Measurements from ENCODE around the gene C7orf57. TPM values are rescaled to one million over a fixed set of nuclear protein-coding genes. Genes with fewer than 3 reads are reported as not detected.
"Not testable (repeated sequence)": the region's sequence is repeated elsewhere in the genome, so short reads cannot be mapped to it uniquely, and the experiment has no call there.

The C7orf57 gene
- total and polyA plus RNA-seq, 2 donors (not counting 1 experiment from before 2014, with no cell fraction given) = not detected

- intact Hi-C loops (cut with micrococcal nuclease) = no loop called here
These were observed 35.9 kb upstream of the C7orf57 start for GRCh38 chr7:47999413-47999812.

GRCh38 chr7:48000164-48000563 lies 35.2 kb upstream of the C7orf57 start:
- H3K27me3 Mint-ChIP-seq = peaks cover 15% of the 10 kb centered on the region
- H3K27ac Mint-ChIP-seq; H3K79me2 ChIP-seq (ENCODE audit: control insufficient read depth, insufficient read depth, low read length); H4K20me1 ChIP-seq (ENCODE audit: control insufficient read depth, insufficient read depth, low read length, poor library complexity, severe bottlenecking); H2AFZ ChIP-seq (ENCODE audit: insufficient read depth, low read depth, low read length, poor library complexity, severe bottlenecking); DNase-seq; H3K9me3 Mint-ChIP-seq (ENCODE audit: insufficient read depth); H3K4me2 ChIP-seq (replicated peaks; ENCODE audit: low read depth, low read length, poor library complexity, severe bottlenecking); H3K9me3 ChIP-seq (ENCODE audit: control extremely low read depth in 1 of 3, control insufficient read depth in 2 of 3, insufficient read depth in 1 of 3, low read length in 2 of 3); H3K4me1 ChIP-seq (ENCODE audit: control insufficient read depth in 2 of 2, insufficient read depth in 2 of 2, low read length in 2 of 2); H3K36me3 ChIP-seq (replicated peaks in 1 of 2; ENCODE audit: control extremely low read depth in 1 of 2, control insufficient read depth in 1 of 2, extremely low read depth in 1 of 2, insufficient read depth in 2 of 2, low read length in 1 of 2); H3K27ac ChIP-seq (ENCODE audit: low read length in 2 of 2); H3K9ac ChIP-seq (ENCODE audit: low read length); H3K4me3 Mint-ChIP-seq; ATAC-seq (ENCODE audit: low read depth); H3K4me1 Mint-ChIP-seq; intact Hi-C loops (cut with micrococcal nuclease); H3K4me3 ChIP-seq (ENCODE audit: control extremely low read depth in 1 of 5, extremely low read depth in 1 of 5, insufficient read depth in 1 of 5, low read depth in 2 of 5, low read length in 4 of 5); H3K27me3 ChIP-seq (replicated peaks in 1 of 4; ENCODE audit: control extremely low read depth in 1 of 4, control insufficient read depth in 3 of 4, insufficient read depth in 4 of 4, low read length in 3 of 4): not testable (repeated sequence)
- POLR2A ChIA-PET = interaction anchor here (0.7 kb wide), 1 partner anchor 9 kb away, joined by 6 read pairs; no protein-coding TSS in a partner anchor
- CTCF ChIA-PET = interaction anchor here (1.6 kb wide), 2 partner anchors 9 to 109 kb away, joined by 5 to 7 read pairs; no protein-coding TSS in a partner anchor
- 98% methylated on average over 13 of the region's 13 CpGs for WGBS (ENCODE audit: insufficient coverage)

More at GRCh38 chr7:47999413-47999812, 35.9 kb upstream of the C7orf57 start:
- Histone ChIP-seq H3K4me1 (ENCODE audit: control insufficient read depth in 2 of 2, insufficient read depth in 2 of 2, low read length in 2 of 2) (no peaks in the 10 kb centered on the region), H2AFZ (ENCODE audit: insufficient read depth, low read depth, low read length, poor library complexity, severe bottlenecking) (no peak overlapping the region), H3K4me3 (ENCODE audit: control extremely low read depth in 1 of 5, extremely low read depth in 1 of 5, insufficient read depth in 1 of 5, low read depth in 2 of 5, low read length in 4 of 5) (no peak overlapping the region), H3K79me2 (ENCODE audit: control insufficient read depth, insufficient read depth, low read length) (no peaks in the 10 kb centered on the region), H4K20me1 (ENCODE audit: control insufficient read depth, insufficient read depth, low read length, poor library complexity, severe bottlenecking) (no peaks in the 10 kb centered on the region), H3K4me2 (replicated peaks; ENCODE audit: low read depth, low read length, poor library complexity, severe bottlenecking) (no peak overlapping the region), H3K27ac (ENCODE audit: low read length in 2 of 2) (no peak overlapping the region), H3K27me3 (replicated peaks in 1 of 4; ENCODE audit: control extremely low read depth in 1 of 4, control insufficient read depth in 3 of 4, insufficient read depth in 4 of 4, low read length in 3 of 4) (peaks cover 0 to 5% (median 0%) of the 10 kb centered on the region in 4 experiments), H3K9me3 (ENCODE audit: control extremely low read depth in 1 of 3, control insufficient read depth in 2 of 3, insufficient read depth in 1 of 3, low read length in 2 of 3) (peaks cover 0 to 4% (median 0%) of the 10 kb centered on the region in 3 donors), H3K9ac (ENCODE audit: low read length) (no peak overlapping the region), H3K36me3 (replicated peaks in 1 of 2; ENCODE audit: control extremely low read depth in 1 of 2, control insufficient read depth in 1 of 2, extremely low read depth in 1 of 2, insufficient read depth in 2 of 2, low read length in 1 of 2) (no peaks in the 10 kb centered on the region)
- DNase-seq (no peak), ATAC-seq (ENCODE audit: low read depth) (no peak)
- TF ChIP-seq EZH2 (IDR thresholded peaks at IDR 0.05; ENCODE audit: borderline replicate concordance, insufficient read depth, low read depth, low read length, poor library complexity, severe bottlenecking) (no peak), CTCF (IDR thresholded peaks at IDR 0.05) (no peak)
- H3K4me1 Mint-ChIP-seq = peaks cover 4% of the 10 kb centered on the region
- H3K9me3 Mint-ChIP-seq (ENCODE audit: insufficient read depth) = no peaks in the 10 kb centered on the region
- no peak overlapping the region for H3K4me3 Mint-ChIP-seq
- CTCF ChIA-PET = interaction anchor here (0.9 to 1.6 kb wide), 3 partner anchors 8 to 110 kb away, joined by 3 to 7 read pairs (median 5); no protein-coding TSS in a partner anchor
- WGBS (ENCODE audit: insufficient coverage) = 97% methylated on average over 11 of the region's 12 CpGs
- no peak overlapping the region for H3K27ac Mint-ChIP-seq
- H3K27me3 Mint-ChIP-seq = peaks cover 9% of the 10 kb centered on the region
- POLR2A ChIA-PET = no interaction called here
